Tibial nerve (tissue), 4 donors: ENCODE measurements around the gene CLEC11A. TPM values are rescaled to one million over a fixed set of nuclear protein-coding genes. Genes with fewer than 3 reads are reported as not detected.
"Not testable (repeated sequence)": the region's sequence is repeated elsewhere in the genome, so short reads cannot be mapped to it uniquely, and the experiment has no call there.

ENCODE experiments used
- DNase-seq, 2 donors: peaks; one replicate each; pipeline ENCODE4 v3.0.0-alpha.2; 2019; ENCODE audit warnings: low spot score in 2 of 2
- H3K27ac ChIP-seq, 4 donors: fragments of 200-600 bp; sonication (generic) in 3 of 4; one replicate each; pipeline ENCODE4 v1.5.1; 2017 to 2019; ENCODE audit warnings: mild to moderate bottlenecking in 1 of 4
- H3K27me3 ChIP-seq, 2 donors: fragments of 200-600 bp; sonication (generic) in 1 of 2; one replicate each; pipeline versions ENCODE4 v1.5.1 to v1.6.0; 2017 to 2019
- H3K36me3 ChIP-seq, 3 donors: fragments of 200-600 bp; sonication (generic); one replicate each; pipeline ENCODE4 v1.5.1; 2018 to 2019
- H3K4me1 ChIP-seq, 4 donors: fragments of 200-600 bp; sonication (generic) in 3 of 4; one replicate each; pipeline ENCODE4 v1.5.1; 2017 to 2019
- H3K4me3 ChIP-seq, 4 donors: fragments of 200-600 bp; sonication (generic) in 3 of 4; one replicate each; pipeline ENCODE4 v1.5.1; 2017 to 2019; ENCODE audit warnings: mild to moderate bottlenecking in 1 of 4, moderate library complexity in 1 of 4
- H3K9me3 ChIP-seq, 4 donors: fragments of 200-600 bp; sonication (generic) in 3 of 4; one replicate each; pipeline ENCODE4 v1.5.1; 2017 to 2019
- EP300 ChIP-seq, 2 donors: sonication (generic); formaldehyde crosslinking; IDR thresholded peaks; one replicate each; pipeline ENCODE4 v1.6.1; 2017; ENCODE audit warnings: antibody characterized with exemption in 2 of 2, mild to moderate bottlenecking in 1 of 2
- POLR2A ChIP-seq, 2 donors: fragments of 450-650 bp; IDR thresholded peaks; one replicate each; pipeline ENCODE4 v1.6.1; 2017; ENCODE audit warnings: antibody characterized with exemption in 2 of 2, mild to moderate bottlenecking in 2 of 2, moderate library complexity in 2 of 2
- WGBS, 2 donors: methylation state at CpG; one replicate each; pipeline ENCODE4 v1.1.5; 2018; 5-methylcytosine and 5-hydroxymethylcytosine counted together
- total RNA-seq, 4 donors: library from RNA; depleted of rRNA; stranded (reverse); fragments of >200 nt; gene quantifications; one replicate each; pipeline ENCODE4 v1.1.0, GENCODE V29; 2016
- TF ChIP-seq, protein P1 (sequence below), 5 experiments: fragments of 200-600 bp in 3 of 5; fragments of 450-650 bp in 2 of 5; sonication (generic) in 3 of 5; IDR thresholded peaks; one replicate each; pipeline ENCODE4 v1.5.1; 2016 to 2019; ENCODE audit warnings: antibody characterized with exemption in 5 of 5, mild to moderate bottlenecking in 3 of 5, moderate library complexity in 2 of 5

CLEC11A gene
- total RNA-seq, 4 donors from 2014 or later: 13.3 to 53.1 (median 25.9) TPM

- no peaks in the 10 kb centered on the region for H3K4me1 ChIP-seq
- peaks cover 0 to 3% of the 10 kb centered on the region in 2 donors for H3K27me3 ChIP-seq
- no peak for DNase-seq
- no peak overlapping the region for H3K4me3 ChIP-seq
- TF ChIP-seq POLR2A (IDR thresholded peaks at IDR 0.05) (no peak), EP300 (IDR thresholded peaks at IDR 0.05) (no peak)
- TF ChIP-seq, protein P1, sequence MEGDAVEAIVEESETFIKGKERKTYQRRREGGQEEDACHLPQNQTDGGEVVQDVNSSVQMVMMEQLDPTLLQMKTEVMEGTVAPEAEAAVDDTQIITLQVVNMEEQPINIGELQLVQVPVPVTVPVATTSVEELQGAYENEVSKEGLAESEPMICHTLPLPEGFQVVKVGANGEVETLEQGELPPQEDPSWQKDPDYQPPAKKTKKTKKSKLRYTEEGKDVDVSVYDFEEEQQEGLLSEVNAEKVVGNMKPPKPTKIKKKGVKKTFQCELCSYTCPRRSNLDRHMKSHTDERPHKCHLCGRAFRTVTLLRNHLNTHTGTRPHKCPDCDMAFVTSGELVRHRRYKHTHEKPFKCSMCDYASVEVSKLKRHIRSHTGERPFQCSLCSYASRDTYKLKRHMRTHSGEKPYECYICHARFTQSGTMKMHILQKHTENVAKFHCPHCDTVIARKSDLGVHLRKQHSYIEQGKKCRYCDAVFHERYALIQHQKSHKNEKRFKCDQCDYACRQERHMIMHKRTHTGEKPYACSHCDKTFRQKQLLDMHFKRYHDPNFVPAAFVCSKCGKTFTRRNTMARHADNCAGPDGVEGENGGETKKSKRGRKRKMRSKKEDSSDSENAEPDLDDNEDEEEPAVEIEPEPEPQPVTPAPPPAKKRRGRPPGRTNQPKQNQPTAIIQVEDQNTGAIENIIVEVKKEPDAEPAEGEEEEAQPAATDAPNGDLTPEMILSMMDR (IDR thresholded peaks at IDR 0.05): no peak
- 73 to 78% methylated on average over 6 of the region's 6 CpGs for WGBS, 2 donors
- no peaks in the 10 kb centered on the region for H3K36me3 ChIP-seq
- no peak overlapping the region for H3K27ac ChIP-seq
- no peaks in the 10 kb centered on the region for H3K9me3 ChIP-seq
These were observed 26.3 kb downstream of the CLEC11A start for GRCh38 chr19:50749490-50749889.

- Histone ChIP-seq H3K4me1 (no peaks in the 10 kb centered on the region), H3K27me3 (peaks cover 0 to 3% of the 10 kb centered on the region in 2 donors), H3K27ac (no peak overlapping the region), H3K4me3 (no peak overlapping the region), H3K9me3 (no peaks in the 10 kb centered on the region), H3K36me3 (no peaks in the 10 kb centered on the region)
- no peak for DNase-seq
- TF ChIP-seq POLR2A (IDR thresholded peaks at IDR 0.05): no peak
- TF ChIP-seq, protein P1 (IDR thresholded peaks at IDR 0.05): no peak
- TF ChIP-seq EP300 (IDR thresholded peaks at IDR 0.05): no peak
- 63 to 65% methylated on average over 15 of the region's 15 CpGs for WGBS, 2 donors
These were observed 26.8 kb downstream of the CLEC11A start for GRCh38 chr19:50750010-50750409.

DNA sequence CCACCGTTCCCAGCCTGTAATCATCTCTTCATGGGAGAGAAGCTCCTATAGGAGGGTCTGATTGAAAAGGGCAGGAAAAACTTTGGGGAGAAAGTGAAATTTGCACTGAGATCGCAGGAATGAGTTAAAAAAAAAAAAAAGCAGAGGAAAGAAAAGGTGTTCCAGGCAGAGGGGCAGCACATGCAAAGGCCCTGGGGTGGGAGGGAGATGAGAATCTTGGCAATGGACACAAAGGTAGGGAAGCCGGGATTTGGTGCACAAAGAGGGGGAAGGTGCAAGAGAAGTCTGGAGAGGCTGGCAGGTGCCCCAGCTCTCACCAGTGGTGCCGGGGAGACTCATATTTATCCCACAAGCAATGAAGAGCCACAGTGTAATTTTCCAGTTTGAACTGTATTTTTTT is 30.7 kb downstream of the CLEC11A start:
- Histone ChIP-seq H3K36me3 (no peaks in the 10 kb centered on the region), H3K4me3 (no peak overlapping the region), H3K9me3 (no peaks in the 10 kb centered on the region), H3K27ac (no peak overlapping the region), H3K27me3 (peaks cover 0 to 3% of the 10 kb centered on the region in 2 donors), H3K4me1 (no peaks in the 10 kb centered on the region)
- DNase-seq: no peak
- TF ChIP-seq EP300 (IDR thresholded peaks at IDR 0.05): no peak
- TF ChIP-seq POLR2A (IDR thresholded peaks at IDR 0.05): no peak
- TF ChIP-seq, protein P1 (IDR thresholded peaks at IDR 0.05): no peak
- WGBS, 2 donors: 90% methylated on average over 4 of the region's 4 CpGs

DNA sequence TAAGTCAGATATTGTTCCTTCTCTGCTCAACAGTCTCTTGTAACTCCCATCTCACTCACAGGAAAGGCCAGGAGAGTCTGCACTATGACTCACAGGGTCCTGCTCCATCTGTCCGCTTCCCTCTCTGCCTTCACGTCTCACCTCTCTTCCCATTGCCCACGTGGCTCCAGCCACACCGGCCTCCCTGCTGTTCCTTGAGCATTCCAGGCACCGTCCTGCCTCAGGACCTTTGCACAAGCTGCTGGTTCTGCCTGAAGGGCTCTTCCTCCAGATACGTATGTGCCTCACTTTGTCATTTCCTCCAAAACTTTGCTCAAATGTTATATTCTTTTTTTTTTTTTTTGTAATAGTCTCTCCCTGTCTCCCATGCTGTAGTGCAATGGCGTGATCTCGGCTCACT is 33.1 kb downstream of the CLEC11A start:
- H3K36me3 ChIP-seq, H3K27me3 ChIP-seq, H3K4me1 ChIP-seq, H3K4me3 ChIP-seq, DNase-seq, H3K27ac ChIP-seq, H3K9me3 ChIP-seq: not testable (repeated sequence)
- WGBS, 2 donors: 69 to 70% methylated on average over 8 of the region's 8 CpGs

DNA sequence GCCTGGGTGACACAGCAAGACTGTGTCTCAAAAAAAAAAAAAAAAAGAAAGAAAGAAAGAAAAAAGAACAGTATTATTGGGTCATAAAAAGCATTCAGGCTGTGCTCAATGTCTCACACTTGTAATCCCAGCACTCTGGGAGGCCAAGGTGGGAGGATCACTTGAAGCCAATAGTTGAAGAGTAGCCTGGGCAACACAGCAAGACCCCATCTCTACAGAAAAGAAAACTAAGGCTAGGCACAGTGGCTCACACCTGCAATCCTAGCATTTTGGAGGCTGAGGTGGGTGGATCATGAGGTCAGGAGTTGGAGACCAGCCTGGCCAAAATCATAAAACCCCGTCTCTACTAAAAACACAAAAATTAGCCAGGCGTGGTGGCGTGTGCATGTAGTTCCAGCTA is 34.5 kb downstream of the CLEC11A start:
- DNase-seq, H3K36me3 ChIP-seq: not testable (repeated sequence)
- 92 to 93% methylated on average over 3 of the region's 3 CpGs for WGBS, 2 donors

GRCh38 chr19:50759076-50759475 is 35.9 kb downstream of the CLEC11A start:
- H3K4me1 ChIP-seq, H3K4me3 ChIP-seq, H3K27ac ChIP-seq, H3K27me3 ChIP-seq, H3K9me3 ChIP-seq, DNase-seq, H3K36me3 ChIP-seq: not testable (repeated sequence)
- WGBS, 2 donors: 66 to 82% methylated on average over 18 of the region's 18 CpGs

More for the DNA sequence above, 34.5 kb downstream of the CLEC11A start:
- H3K4me1 ChIP-seq, H3K27ac ChIP-seq, H3K27me3 ChIP-seq, H3K9me3 ChIP-seq, H3K4me3 ChIP-seq: not testable (repeated sequence)

DNA sequence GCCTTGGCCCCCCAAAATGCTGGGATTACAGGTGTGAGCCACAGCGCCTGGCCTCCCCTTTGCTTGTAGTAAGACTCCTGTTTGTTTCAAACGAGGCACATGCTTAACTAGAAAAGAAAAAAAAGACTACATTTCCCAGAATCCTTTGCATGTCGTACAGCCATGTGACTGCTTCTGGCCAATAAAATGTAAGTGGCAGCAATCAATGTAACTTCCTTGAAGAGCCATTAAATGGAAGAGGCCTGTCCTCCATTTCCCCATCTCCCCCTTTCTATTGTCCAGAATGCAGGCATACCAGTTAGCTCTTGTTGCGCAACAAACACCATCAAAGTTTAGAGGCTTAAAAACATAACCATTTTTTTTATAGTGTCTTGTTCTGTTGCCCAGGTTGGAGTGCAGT is 36.7 kb downstream of the CLEC11A start:
- Histone ChIP-seq H3K27me3 (no peaks in the 10 kb centered on the region), H3K9me3 (no peaks in the 10 kb centered on the region), H3K4me1 (no peaks in the 10 kb centered on the region), H3K4me3 (no peak overlapping the region), H3K36me3 (no peaks in the 10 kb centered on the region), H3K27ac (no peak overlapping the region)
- TF ChIP-seq EP300 (IDR thresholded peaks at IDR 0.05) (no peak), POLR2A (IDR thresholded peaks at IDR 0.05) (no peak)
- TF ChIP-seq, protein P1 (IDR thresholded peaks at IDR 0.05): no peak
- WGBS, 2 donors: 57 to 81% methylated on average over 4 of the region's 4 CpGs
- no peak for DNase-seq

DNA sequence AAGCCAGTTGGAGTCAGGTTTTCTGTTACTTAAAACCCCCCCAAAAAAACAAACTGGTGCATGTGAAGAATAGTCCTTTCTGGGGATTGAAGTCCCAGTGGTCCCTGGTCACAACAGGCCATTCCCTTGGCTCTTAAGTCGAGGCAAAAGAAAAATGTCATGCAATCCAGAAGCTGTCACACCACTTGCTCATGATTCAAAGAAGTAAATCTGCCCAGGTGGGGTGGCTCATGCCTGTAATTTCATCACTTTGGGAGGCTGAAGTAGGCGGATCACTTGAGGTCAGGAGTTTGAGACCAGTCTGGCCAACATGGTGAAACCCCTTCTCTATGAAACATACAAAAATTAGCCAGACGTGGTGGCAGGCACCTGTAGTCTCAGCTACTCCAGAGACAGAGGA is 38.3 kb downstream of the CLEC11A start:
- not testable (repeated sequence) for H3K36me3 ChIP-seq, H3K27me3 ChIP-seq, H3K4me1 ChIP-seq, H3K4me3 ChIP-seq, H3K27ac ChIP-seq, DNase-seq, H3K9me3 ChIP-seq
- WGBS, 2 donors: 56 to 62% methylated on average over 3 of the region's 3 CpGs

DNA sequence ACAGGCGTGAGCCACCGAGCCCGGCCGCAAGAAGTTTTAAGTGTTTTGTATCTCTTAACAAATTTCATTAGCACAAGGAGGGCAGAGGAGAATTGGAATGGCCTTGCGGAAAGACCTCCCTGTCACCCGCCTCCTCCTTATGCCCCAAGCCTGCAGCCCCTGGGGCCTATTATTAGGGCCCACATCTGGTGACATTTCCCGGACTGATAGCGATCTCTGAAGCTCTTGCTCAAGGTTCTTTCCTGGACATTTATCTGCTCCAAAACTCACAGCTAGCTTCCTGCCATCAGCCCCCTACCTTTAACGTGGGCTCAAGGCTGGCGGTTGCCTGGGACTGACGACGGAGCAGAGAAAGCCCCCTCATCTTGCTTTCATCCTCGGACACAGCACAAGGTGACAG is 40.4 kb downstream of the CLEC11A start:
- DNase-seq, H3K9me3 ChIP-seq, H3K27ac ChIP-seq, H3K4me1 ChIP-seq, H3K36me3 ChIP-seq, H3K27me3 ChIP-seq, H3K4me3 ChIP-seq: not testable (repeated sequence)
- 71 to 74% methylated on average over 9 of the region's 13 CpGs for WGBS, 2 donors
